NCI-H524 (cell line): Measurements from ENCODE around the gene EIF4B.

ENCODE experiments used
- DNase-seq, 2 experiments: peaks; one replicate each; lab custom pipeline; 2025; lab: John Stamatoyannopoulos, UW

The EIF4B gene

GRCh38 chr12:53068811-53069585 lies 62.7 kb downstream of the EIF4B start:
- DNase-seq = no peak

- no peak for DNase-seq
Measured at GRCh38 chr12:53069621-53070410, 63.6 kb downstream of the EIF4B start.

- peak in 1 of 2 experiments; percentile 23 for DNase-seq
Measured at GRCh38 chr12:53070877-53071492, 64.7 kb downstream of the EIF4B start.

- no peak for DNase-seq
Measured at GRCh38 chr12:53071591-53072551, 65.6 kb downstream of the EIF4B start.

- no peak for DNase-seq
Measured at GRCh38 chr12:53073881-53074280, 67.6 kb downstream of the EIF4B start.

DNA sequence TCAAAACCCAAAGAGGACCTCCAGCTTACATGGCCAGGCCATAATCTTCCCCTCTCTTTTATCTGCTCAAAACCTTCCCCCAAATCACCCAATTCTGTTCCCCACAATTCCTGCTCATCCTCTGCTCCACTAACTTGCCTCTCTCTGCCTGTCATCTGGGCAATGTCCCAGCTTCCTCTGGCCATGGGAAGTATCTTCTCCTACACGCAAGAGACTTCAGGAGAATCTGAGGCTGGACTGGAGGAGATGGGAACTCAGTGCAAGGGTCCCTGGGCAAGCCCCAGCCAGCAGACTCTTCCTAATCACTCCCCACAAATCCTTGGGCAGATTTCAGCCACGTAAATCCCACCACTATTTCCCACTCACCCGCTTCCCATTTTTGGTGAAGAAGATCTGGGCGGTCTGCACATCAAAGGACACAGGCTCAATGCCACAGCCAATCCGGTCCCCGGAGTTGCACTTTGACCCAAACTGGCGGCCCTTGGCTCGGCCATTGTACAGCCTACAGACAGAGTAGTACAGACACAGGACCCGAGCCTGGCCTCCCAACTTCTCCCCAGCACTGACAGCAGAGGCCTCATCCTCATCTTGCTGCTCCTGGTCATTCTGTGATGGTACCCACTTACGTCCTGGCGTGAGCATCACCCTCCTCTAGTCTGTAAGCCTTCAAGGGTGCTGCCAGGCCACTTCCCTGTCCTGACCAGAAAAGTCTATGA lies 68.2 kb downstream of the EIF4B start:
- DNase-seq = no peak

GRCh38 chr12:53074999-53075370 lies 68.7 kb downstream of the EIF4B start:
- DNase-seq = no peak

GRCh38 chr12:53076461-53076860 lies 70.2 kb downstream of the EIF4B start:
- DNase-seq = no peak

DNA sequence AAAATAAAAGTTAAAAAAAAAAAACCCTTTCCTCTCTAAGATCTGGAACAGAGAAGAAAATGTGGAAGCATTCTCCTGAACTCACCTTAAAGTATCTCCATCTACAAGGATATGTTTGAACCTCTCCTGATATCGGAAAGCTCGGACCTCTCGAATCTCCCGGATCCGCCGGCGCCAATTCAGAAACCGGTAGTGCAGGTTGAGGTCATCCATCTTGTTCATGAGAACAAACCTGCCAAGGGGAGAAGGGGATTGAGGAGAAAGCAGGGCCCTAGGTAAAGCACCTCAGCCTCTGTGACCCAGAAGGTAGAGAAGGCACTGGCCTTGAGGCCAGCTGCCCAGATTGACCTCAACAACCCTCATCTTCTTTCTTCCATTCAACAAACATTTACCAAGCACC lies 70.8 kb downstream of the EIF4B start:
- no peak for DNase-seq

- DNase-seq = peak in 1 of 2 experiments; percentile 54
Measured at GRCh38 chr12:53078425-53079225, 72.4 kb downstream of the EIF4B start.

DNA sequence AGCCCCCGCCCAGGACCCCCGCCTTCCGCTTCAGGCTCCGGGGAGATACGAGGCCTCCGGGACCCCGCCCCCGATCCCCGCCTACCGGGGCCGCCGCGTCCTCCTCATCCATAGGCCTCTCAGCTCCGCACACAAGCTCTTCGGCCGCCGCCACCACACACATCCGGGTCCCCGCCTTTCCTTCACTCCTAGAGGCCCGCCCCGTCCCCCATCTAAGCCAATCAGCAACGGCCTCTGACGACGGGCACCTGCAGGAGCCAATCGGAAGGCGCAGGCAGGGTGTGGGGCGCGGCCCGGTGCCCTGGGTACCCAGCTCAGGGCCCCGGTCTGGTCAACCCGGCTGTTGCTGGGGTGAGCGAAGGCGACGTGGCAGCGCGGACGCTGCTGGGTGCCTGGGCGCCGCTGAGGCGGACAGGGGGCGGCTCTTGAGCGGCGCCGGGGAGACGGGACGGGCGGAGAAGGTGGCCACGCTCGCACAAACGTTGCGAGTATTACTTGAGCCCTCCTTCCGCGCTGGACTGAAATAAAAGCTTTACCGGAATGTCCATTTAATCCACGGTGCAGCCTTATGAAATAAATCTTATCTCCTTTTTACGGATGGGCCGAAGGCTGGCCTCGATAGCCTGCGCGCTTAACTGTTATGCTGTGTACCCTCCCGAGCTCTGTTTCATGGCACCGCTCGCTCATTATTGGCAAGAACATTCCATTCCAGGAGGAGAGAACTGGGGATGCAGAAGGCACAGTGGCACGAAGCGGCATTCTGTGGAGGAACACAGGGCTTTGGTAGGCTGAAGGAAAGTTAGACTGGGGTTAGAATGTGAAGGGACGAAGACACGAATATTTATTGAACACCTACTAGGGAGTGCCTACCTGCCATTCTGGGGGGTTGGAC lies 73.2 kb downstream of the EIF4B start, which contains the start of gene SPRYD3:
TSS of gene SPRYD3 (minus strand) at position 165 of the 892 bp plus-strand sequence. CDS start at position 108, 57 bp downstream.
- DNase-seq = peak; percentile 93 to 96

DNA sequence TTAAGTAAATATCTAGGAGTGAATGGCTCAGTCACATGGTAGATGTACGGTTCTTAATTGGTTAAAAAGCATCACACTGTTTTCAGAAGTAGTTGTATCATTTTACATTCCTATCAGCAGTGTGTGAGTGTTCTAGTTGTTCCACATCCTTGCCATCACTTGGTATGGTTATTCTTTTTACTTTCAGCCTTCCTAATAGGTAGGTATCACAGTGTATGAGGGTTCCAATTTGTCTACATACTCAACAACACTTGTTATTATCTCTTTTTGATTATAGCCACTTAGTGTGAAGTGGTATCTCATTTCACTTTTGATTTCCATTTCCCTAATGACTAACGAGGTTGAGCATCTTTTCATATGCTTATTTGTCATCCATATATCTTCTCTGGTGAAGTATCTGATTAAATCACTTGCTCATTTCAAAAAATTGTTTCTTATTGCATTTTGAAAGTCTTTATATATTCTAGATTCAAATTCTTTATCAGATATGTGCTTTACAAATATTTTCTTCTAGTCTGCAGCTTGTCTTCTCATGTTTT lies 76.5 kb downstream of the EIF4B start:
- no peak for DNase-seq

DNA sequence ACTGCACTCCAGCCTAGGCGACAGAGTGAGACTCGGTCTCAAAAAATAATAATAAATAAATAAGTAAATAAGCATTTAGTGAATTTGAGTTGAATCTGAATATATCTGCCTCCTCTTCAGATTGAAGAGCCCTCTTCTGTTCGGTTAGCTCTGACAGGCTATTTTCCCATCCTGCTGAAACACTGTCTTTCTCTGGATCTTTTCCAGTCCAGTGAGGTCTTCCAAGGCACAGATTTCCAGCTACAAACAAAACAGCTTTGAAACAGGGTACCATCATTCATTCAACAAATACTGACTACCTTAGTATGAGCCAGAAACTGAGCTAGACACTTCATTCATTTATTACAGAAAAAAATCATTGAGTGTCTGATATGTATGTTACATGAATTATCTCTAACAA lies 80.1 kb downstream of the EIF4B start:
- DNase-seq = no peak

DNA sequence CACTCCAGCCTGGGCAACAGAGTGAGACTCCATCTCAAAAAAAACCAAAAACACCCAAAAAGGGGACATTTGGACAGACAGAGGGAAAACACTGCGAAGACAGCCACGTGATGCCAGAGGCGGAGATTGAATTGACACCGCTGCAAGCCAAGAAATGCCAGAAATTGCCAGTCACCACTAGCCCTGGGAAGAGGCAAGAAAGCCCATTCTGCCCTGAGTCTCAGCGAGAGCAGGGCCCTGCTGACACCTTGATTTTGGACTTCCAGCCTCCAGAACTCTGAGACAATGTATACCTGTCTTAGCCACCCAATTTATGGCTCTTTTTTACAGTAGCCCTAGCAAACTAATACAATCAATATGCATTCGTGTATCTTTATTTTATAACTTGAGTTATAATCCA lies 83.8 kb downstream of the EIF4B start:
- no peak for DNase-seq

- DNase-seq = no peak
Measured at GRCh38 chr12:53090554-53090953, 84.3 kb downstream of the EIF4B start.

DNA sequence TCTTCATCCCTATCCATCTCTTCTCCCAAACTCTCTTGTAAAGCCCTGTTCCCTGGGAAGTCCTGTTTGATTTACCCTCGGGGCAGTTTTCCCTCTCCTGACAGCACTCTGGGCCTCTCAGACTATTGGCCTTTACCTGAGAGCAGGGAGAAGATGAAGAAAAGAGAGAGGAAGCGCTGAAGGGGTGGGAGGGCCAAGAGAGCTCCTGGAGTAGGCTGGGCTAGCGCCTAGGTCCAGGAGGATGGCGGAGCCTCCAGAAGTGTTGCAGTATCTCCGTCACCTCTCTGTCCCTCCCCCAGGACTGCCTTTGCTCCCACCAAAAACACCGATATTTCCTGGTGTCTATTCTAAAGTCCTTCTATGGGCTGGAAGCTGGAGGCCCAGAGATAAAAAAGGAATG lies 85.5 kb downstream of the EIF4B start:
- DNase-seq = no peak
